K562 (cell line): ENCODE data around the gene DENND1A. TPM values are rescaled to one million over a fixed set of nuclear protein-coding genes. Genes with fewer than 3 reads are reported as not detected.

Experiments used
- ATAC-seq: fragments of 200-7000 bp; cut with Tn5 transposase; 3 replicates; pipeline ENCODE4 v1.9.1; 2020; ENCODE audit warnings: moderate library complexity
- BruUV-seq: library from RNA; stranded (reverse); fragments of 400-500 nt; replicated peaks from 2 replicates; lab custom pipeline; 2021; lab: Mats Ljungman, UMichigan
- CTCF ChIA-PET: fragments of 300-600 bp; formaldehyde crosslinking; extraction: SDS; loops from one replicate; lab custom pipeline; 2021; ENCODE audit warnings: low intra/inter-chr PET ratio; lab: Yijun Ruan, JAX
- POLR2A ChIA-PET: fragments of 300-600, 350-650 bp; sonication (Branson Sonifier 250); formaldehyde crosslinking; extraction: SDS; loops from one replicate; lab custom pipeline; 2021; ENCODE audit warnings: antibody characterized with exemption, inconsistent platforms; lab: Yijun Ruan, JAX
- DNase-seq, 4 experiments: peaks; one replicate each; pipeline versions ENCODE4 v3.0.0 to v3.0.0-alpha.2; 2011 to 2018; ENCODE audit warnings: low spot score in 3 of 4, mixed read lengths in 3 of 4; ENCODE audit errors: extremely low read depth in 1 of 4
- FAIRE-seq: peaks from 2 replicates; lab custom pipeline; 2011; peaks lifted over from hg19 to GRCh38; lab: Jason Lieb, UNC
- H2AFZ ChIP-seq: 2 replicates; pipeline ENCODE4 v1.6.0; 2011; ENCODE audit warnings: low read depth, low read length, control low read depth, inconsistent platforms
- H3K27ac ChIP-seq: fragments of 200-600 bp; 3 replicates; pipeline ENCODE4 v1.8.0; 2011; ENCODE audit warnings: low read depth, mild to moderate bottlenecking, control low read depth, inconsistent platforms, low read length, moderate library complexity, mixed read lengths; ENCODE audit errors: extremely low read depth
- H3K27me3 ChIP-seq, 2 experiments: fragments of 300-600 bp in 1 of 2; 2 replicates in 1 of 2; 3 replicates in 1 of 2; pipeline versions ENCODE4 v1.6.0 to v1.8.0; 2011; ENCODE audit warnings: inconsistent platforms in 2 of 2, low read length in 2 of 2, mild to moderate bottlenecking in 1 of 2, mixed read lengths in 1 of 2, moderate library complexity in 1 of 2; ENCODE audit not compliant: control insufficient read depth in 2 of 2, insufficient read depth in 2 of 2
- H3K36me3 ChIP-seq: fragments of 300-600 bp; 3 replicates; pipeline ENCODE4 v1.8.0; 2011; ENCODE audit warnings: mild to moderate bottlenecking, low read length, inconsistent platforms; ENCODE audit not compliant: control insufficient read depth, insufficient read depth
- H3K4me1 ChIP-seq, 2 experiments: fragments of 200-600 bp in 1 of 2; replicated peaks in 1 of 2; 2 replicates in 1 of 2; 3 replicates in 1 of 2; pipeline versions ENCODE4 v1.5.1 to v1.8.0; 2011; ENCODE audit warnings: inconsistent platforms in 2 of 2, low read length in 2 of 2, mild to moderate bottlenecking in 1 of 2, mixed read lengths in 1 of 2, moderate library complexity in 1 of 2; ENCODE audit not compliant: control insufficient read depth in 2 of 2, insufficient read depth in 2 of 2
- H3K4me2 ChIP-seq: 2 replicates; pipeline ENCODE4 v1.6.1; 2011; ENCODE audit warnings: low read length, control low read depth, inconsistent platforms, mixed read lengths; ENCODE audit not compliant: insufficient read depth
- H3K4me3 ChIP-seq: fragments of 200-600 bp; sonication (generic), shearing (Covaris generic); 2 replicates; pipeline ENCODE4 v1.5.1; 2016; ENCODE audit warnings: control low read depth, inconsistent platforms
- H3K79me2 ChIP-seq: fragments of 200-600 bp; 3 replicates; pipeline ENCODE4 v1.8.0; 2011; ENCODE audit warnings: low read length, inconsistent platforms; ENCODE audit not compliant: control insufficient read depth, insufficient read depth
- H3K9ac ChIP-seq, 2 experiments: 2 replicates each; pipeline versions ENCODE4 v1.6.0 to v1.6.1; 2011; ENCODE audit warnings: low read depth in 2 of 2, low read length in 2 of 2, control low read depth in 1 of 2, inconsistent platforms in 1 of 2, mild to moderate bottlenecking in 1 of 2, mixed read lengths in 1 of 2; ENCODE audit not compliant: insufficient read depth in 1 of 2
- H3K9me1 ChIP-seq: one replicate; pipeline ENCODE4 v1.6.0; 2011; ENCODE audit warnings: inconsistent platforms, mild to moderate bottlenecking, low read length, moderate library complexity; ENCODE audit not compliant: control insufficient read depth, insufficient read depth
- H3K9me3 ChIP-seq: replicated peaks from 2 replicates; pipeline ENCODE4 v1.5.1; 2011; ENCODE audit warnings: low read depth, low read length, inconsistent platforms; ENCODE audit not compliant: control insufficient read depth, insufficient read depth
- H4K20me1 ChIP-seq: replicated peaks from 2 replicates; pipeline ENCODE4 v1.6.1; 2011; ENCODE audit warnings: low read length, inconsistent platforms, mixed read lengths; ENCODE audit not compliant: control insufficient read depth, insufficient read depth
- CREBBP ChIP-seq: IDR thresholded peaks from one replicate; pipeline ENCODE4 v1.6.1; 2012; ENCODE audit warnings: low read depth, mild to moderate bottlenecking, control low read depth, inconsistent platforms, low read length
- EP400 ChIP-seq: fragments of 450-650 bp; IDR thresholded peaks from 2 replicates; pipeline ENCODE4 v1.6.1; 2017; ENCODE audit warnings: antibody characterized with exemption, mild to moderate bottlenecking, moderate library complexity
- GTF2E2 ChIP-seq: fragments of 200-800 bp; sonication (Bioruptor generic); IDR thresholded peaks from 2 replicates; pipeline ENCODE4 v1.6.1; 2016; ENCODE audit warnings: missing genetic modification characterization, missing compliant biosample characterization
- HIVEP1 ChIP-seq: fragments of 250-450 bp; sonication (Bioruptor Pico); IDR thresholded peaks from 2 replicates; pipeline ENCODE4 v1.4.0; 2020; ENCODE audit warnings: mild to moderate bottlenecking
- MCM5 ChIP-seq: fragments of 450-650 bp; IDR thresholded peaks from 2 replicates; pipeline ENCODE4 v1.6.1; 2016; ENCODE audit warnings: low read depth
- RBM22 ChIP-seq: fragments of 200-400 bp; formaldehyde crosslinking; IDR thresholded peaks from 2 replicates; pipeline ENCODE4 v1.6.1; 2018; ENCODE audit warnings: low read length, low read depth; ENCODE audit not compliant: poor library complexity, severe bottlenecking
- ZBTB26 ChIP-seq: fragments of 450-650 bp; formaldehyde crosslinking; IDR thresholded peaks from 2 replicates; pipeline ENCODE4 v1.4.0; 2022; ENCODE audit warnings: missing genetic modification characterization
- WGBS: fragments of 100-300 bp; shearing (Covaris generic); methylation state at CpG from one replicate; pipeline ENCODE4 v1.1.6; 2016; ENCODE audit warnings: low coverage, mixed read lengths; ENCODE audit not compliant: insufficient coverage; ENCODE audit errors: missing lambda C conversion rate; 5-methylcytosine and 5-hydroxymethylcytosine counted together
- in situ Hi-C: fragments of 300-500 bp; cut with MboI; formaldehyde crosslinking; loops from 4 replicates; pipeline ENCODE4 v1.15.0; 2018; ENCODE audit warnings: inconsistent platforms, mixed read lengths
- intact Hi-C: fragments of 100-400 bp; cut with micrococcal nuclease; formaldehyde crosslinking; loops from 2 replicates; pipeline ENCODE4 v1.14.2; 2022
- polyA plus RNA-seq, 8 experiments: library from polyadenylated mRNA; depleted of rRNA in 4 of 8; stranded (reverse) in 5 of 8; unstranded in 3 of 8; fragments of >200 nt; fragmentation: Nextera tagmentation in 2 of 8; fragmentation: Illumina TruSeq in 1 of 8; extraction: Ambion mirVana in 2 of 8; extraction: Trizol in 1 of 8; gene quantifications; 2 replicates each; pipeline versions ENCODE4 v1.2.1 to v1.2.3, GENCODE V29; 2011 to 2014; ENCODE audit warnings: inconsistent platforms in 1 of 8, missing spikeins in 1 of 8
- total RNA-seq, 7 experiments: library from RNA; depleted of rRNA in 6 of 7; stranded (reverse); fragments of >200 nt in 6 of 7; fragmentation: Illumina TruSeq in 2 of 7; extraction: Trizol in 2 of 7; gene quantifications; 2 replicates each; pipeline versions ENCODE4 v1.2.1 to v1.2.3, GENCODE V29; 2011 to 2021; ENCODE audit warnings: low replicate concordance in 1 of 7

The DENND1A gene
- total and polyA plus RNA-seq, 9 of the 15 experiments (the other 6 are each of a cell fraction or from before 2014, with no cell fraction given): 7.6 to 29.5 (median 15.7) TPM

GRCh38 chr9:123551734-123552133 lies 378.2 kb downstream of the DENND1A start:
- Histone ChIP-seq H3K27me3 (no peaks in the 10 kb centered on the region), H2AFZ (no peak overlapping the region), H3K4me2 (no peak overlapping the region), H3K27ac (no peak overlapping the region), H3K9ac (no peak overlapping the region), H3K9me1 (no peaks in the 10 kb centered on the region), H3K4me1 (peaks cover 12 to 20% of the 10 kb centered on the region in 2 experiments; a peak in 4 of 5 replicates), H4K20me1 (0 out of 2 replicates have a peak, but pooled peaks cover 5% of the 10 kb centered on the region), H3K36me3 (peaks cover 4% of the 10 kb centered on the region; the same call in 1 of the 3 replicates), H3K4me3 (no peak overlapping the region), H3K9me3 (no peaks in the 10 kb centered on the region), H3K79me2 (no peaks in the 10 kb centered on the region)
- 87% methylated on average over 3 of the region's 10 CpGs for WGBS
- no peak for FAIRE-seq
- no TSS peak for BruUV-seq
- DNase-seq: no peak
- ChIA-PET POLR2A (interaction anchor here (1.3 kb wide), 1 partner anchor 10 kb away, joined by 5 read pairs; no protein-coding TSS in a partner anchor), CTCF (no interaction called here)
- in situ Hi-C loops: no loop called here
- intact Hi-C loops: no loop called here
- no peak for ATAC-seq
- TF ChIP-seq MCM5: no peak
- TF ChIP-seq HIVEP1 (CRISPR knock-in tag): no peak
- no peak for TF ChIP-seq ZBTB26 (CRISPR knock-in tag)
- no peak for TF ChIP-seq RBM22
- no peak for TF ChIP-seq GTF2E2 (tag)
- TF ChIP-seq EP400: no peak
- no peak for TF ChIP-seq CREBBP
